Gastrocnemius medialis (tissue), 4 donors: ENCODE measurements around the gene LGALS3BP. TPM values are rescaled to one million over a fixed set of nuclear protein-coding genes. Genes with fewer than 3 reads are reported as not detected.

ENCODE experiments used
- ATAC-seq, 2 donors: fragments of 150-250 bp; one replicate each; pipeline ENCODE4 v1.9.1; 2016
- DNase-seq, 2 donors: peaks; one replicate each; pipeline ENCODE4 v3.0.0-alpha.2; 2019
- H3K27ac ChIP-seq, 4 donors: fragments of 200-600 bp; sonication (generic); 1 replicate in 1 of 4; 2 replicates in 3 of 4; pipeline ENCODE4 v1.5.1; 2016 to 2018; ENCODE audit warnings: mild to moderate bottlenecking in 2 of 4, moderate library complexity in 1 of 4
- H3K27me3 ChIP-seq, 3 donors: fragments of 200-600 bp; sonication (generic) in 2 of 3; 1 replicate in 1 of 3; 2 replicates in 2 of 3; pipeline versions ENCODE4 v1.5.1 to v1.6.0; 2016 to 2019; ENCODE audit warnings: mild to moderate bottlenecking in 1 of 3, moderate library complexity in 1 of 3
- H3K36me3 ChIP-seq, 2 donors: fragments of 200-600 bp; sonication (generic) in 1 of 2; one replicate each; pipeline ENCODE4 v1.5.1; 2017 to 2018
- H3K4me1 ChIP-seq, 2 donors: fragments of 200-600 bp; sonication (generic) in 1 of 2; one replicate each; pipeline ENCODE4 v1.5.1; 2016 to 2017; ENCODE audit warnings: mild to moderate bottlenecking in 2 of 2
- H3K4me3 ChIP-seq, 4 donors: fragments of 200-600 bp; sonication (generic) in 3 of 4; 1 replicate in 1 of 4; 2 replicates in 3 of 4; pipeline ENCODE4 v1.5.1; 2016 to 2019; ENCODE audit warnings: mild to moderate bottlenecking in 2 of 4
- H3K9me3 ChIP-seq, 3 donors: fragments of 200-600 bp; sonication (generic) in 2 of 3; 1 replicate in 1 of 3; 2 replicates in 2 of 3; pipeline ENCODE4 v1.5.1; 2016 to 2019
- POLR2A ChIP-seq, 2 donors: fragments of 450-650 bp; IDR thresholded peaks; one replicate each; pipeline ENCODE4 v1.6.1; 2017; ENCODE audit warnings: antibody characterized with exemption in 2 of 2, mild to moderate bottlenecking in 2 of 2, moderate library complexity in 2 of 2
- in situ Hi-C, 4 donors: fragments of 200-750 bp; cut with MboI; loops; one replicate each; pipeline versions ENCODE4 v1.15.0 to v1.8.0; 2017; ENCODE audit warnings: low sequenced_read_pairs in 4 of 4
- intact Hi-C: fragments of 100-400 bp; cut with DNase I; formaldehyde crosslinking; loops from one replicate; pipeline ENCODE4 v1.15.1; 2023; ENCODE audit warnings: low total_unique reads
- total RNA-seq, 4 donors: library from RNA; depleted of rRNA; stranded (reverse); fragments of >200 nt; gene quantifications; one replicate each; pipeline versions ENCODE4 v1.1.0 to v1.2.3, GENCODE V29; 2016
- TF ChIP-seq, protein P1 (sequence below), 5 experiments: fragments of 450-650 bp in 3 of 5; fragments of 200-600 bp in 2 of 5; sonication (generic) in 2 of 5; IDR thresholded peaks in 4 of 5; conservative IDR thresholded peaks in 1 of 5; 1 replicate in 4 of 5; 2 replicates in 1 of 5; pipeline ENCODE4 v1.5.1; 2016 to 2019; ENCODE audit warnings: antibody characterized with exemption in 5 of 5, mild to moderate bottlenecking in 3 of 5, moderate library complexity in 3 of 5

The LGALS3BP gene
- total RNA-seq, 4 donors from 2014 or later = 15.0 to 45.9 (median 23.0) TPM

DNA sequence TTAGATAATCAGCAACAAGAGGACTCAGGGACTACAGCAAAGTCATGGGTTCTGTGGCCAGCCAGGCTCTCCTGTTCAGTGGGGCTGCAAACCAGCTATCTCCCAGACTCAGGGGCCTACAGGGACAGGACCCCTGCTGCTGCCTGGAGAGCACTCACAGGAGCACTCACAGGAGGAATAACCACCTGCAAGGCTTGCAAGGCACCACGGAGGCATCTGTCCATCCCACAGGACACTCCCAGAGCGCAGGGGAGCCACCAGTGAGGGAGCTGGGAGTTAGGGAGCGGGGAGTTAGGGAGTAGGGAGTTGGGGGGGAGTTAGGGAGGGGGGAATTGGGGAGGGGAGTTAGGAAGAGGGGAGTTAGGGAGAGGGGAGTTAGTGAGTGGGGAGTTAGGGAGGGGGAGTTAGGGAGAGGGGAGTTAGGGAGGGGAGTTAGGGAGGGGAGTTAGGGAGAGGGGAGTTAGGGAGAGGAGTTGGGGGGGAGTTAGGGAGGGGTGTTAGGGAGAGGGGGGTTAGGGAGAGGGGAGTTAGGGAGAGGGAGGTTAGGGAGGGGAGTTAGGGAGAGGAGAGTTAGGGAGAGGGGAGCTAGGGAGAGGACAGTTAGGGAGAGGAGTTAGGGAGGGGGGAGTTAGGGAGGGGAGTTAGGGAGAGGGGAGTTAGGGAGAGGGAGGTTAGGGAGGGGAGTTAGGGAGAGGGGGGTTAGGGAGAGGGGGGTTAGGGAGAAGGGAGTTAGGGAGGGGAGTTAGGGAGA is 24.1 kb upstream of the LGALS3BP start:
- in situ Hi-C loops (no loop called here), intact Hi-C loops (no loop called here)
- ATAC-seq (no peak), DNase-seq (peak in 1 of 2 donors; percentile 6)
- Histone ChIP-seq H3K27ac (no peak overlapping the region), H3K36me3 (no peaks in the 10 kb centered on the region), H3K4me3 (no peak overlapping the region), H3K4me1 (peaks cover 16 to 18% of the 10 kb centered on the region in 2 donors), H3K9me3 (no peaks in the 10 kb centered on the region), H3K27me3 (no peaks in the 10 kb centered on the region)
- TF ChIP-seq, protein P1, sequence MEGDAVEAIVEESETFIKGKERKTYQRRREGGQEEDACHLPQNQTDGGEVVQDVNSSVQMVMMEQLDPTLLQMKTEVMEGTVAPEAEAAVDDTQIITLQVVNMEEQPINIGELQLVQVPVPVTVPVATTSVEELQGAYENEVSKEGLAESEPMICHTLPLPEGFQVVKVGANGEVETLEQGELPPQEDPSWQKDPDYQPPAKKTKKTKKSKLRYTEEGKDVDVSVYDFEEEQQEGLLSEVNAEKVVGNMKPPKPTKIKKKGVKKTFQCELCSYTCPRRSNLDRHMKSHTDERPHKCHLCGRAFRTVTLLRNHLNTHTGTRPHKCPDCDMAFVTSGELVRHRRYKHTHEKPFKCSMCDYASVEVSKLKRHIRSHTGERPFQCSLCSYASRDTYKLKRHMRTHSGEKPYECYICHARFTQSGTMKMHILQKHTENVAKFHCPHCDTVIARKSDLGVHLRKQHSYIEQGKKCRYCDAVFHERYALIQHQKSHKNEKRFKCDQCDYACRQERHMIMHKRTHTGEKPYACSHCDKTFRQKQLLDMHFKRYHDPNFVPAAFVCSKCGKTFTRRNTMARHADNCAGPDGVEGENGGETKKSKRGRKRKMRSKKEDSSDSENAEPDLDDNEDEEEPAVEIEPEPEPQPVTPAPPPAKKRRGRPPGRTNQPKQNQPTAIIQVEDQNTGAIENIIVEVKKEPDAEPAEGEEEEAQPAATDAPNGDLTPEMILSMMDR (IDR thresholded peaks at IDR 0.05 in 4 of 5, conservative IDR thresholded peaks at IDR 0.05 in 1 of 5) = no peak
- TF ChIP-seq POLR2A (IDR thresholded peaks at IDR 0.05) = no peak

DNA sequence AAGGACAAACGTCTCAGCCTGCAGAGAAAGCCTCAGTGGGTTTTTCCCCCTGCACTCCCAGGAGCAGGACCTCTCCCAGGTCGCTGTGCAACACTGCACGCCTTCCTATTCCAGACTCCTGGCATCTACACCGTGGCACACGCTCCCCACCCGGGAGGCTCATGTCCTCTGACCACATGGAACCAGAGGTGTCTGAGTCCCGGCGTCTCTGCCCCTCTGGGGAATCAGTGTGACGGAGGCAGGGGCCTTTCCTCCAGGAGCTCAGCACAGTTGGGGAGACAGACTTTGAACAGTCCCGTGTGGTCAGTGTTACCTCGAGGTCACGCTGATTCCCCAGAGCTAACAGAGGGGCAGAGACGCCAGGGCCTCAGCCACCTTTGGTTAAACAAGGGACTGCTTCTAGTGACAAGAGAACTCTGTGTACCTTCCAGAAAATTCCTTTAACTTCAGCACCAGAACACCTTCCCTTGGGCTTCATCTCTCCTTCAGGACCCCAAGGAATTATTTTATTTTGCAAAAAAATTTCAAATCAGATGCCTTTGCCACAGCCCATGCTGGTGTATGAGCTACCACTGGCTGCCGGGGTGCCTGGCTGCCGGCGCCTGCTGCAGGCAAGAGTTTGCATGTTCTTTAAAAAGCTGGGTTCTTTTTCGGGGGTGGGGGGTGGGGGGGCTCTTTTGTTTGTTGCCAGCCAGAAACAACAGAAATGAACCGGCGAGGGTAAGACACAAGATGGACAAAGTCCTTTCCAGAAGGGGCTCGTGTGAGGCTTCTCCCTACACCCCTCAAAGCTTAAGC is 23.3 kb upstream of the LGALS3BP start:
- intact Hi-C loops = no loop called here
- ATAC-seq (no peak), DNase-seq (peak in 1 of 2 donors; percentile 12)
- Histone ChIP-seq H3K9me3 (no peaks in the 10 kb centered on the region), H3K36me3 (no peaks in the 10 kb centered on the region), H3K27me3 (no peaks in the 10 kb centered on the region), H3K27ac (no peak overlapping the region), H3K4me1 (peaks cover 8 to 11% of the 10 kb centered on the region in 2 donors), H3K4me3 (no peak overlapping the region)
- TF ChIP-seq, protein P1 (IDR thresholded peaks at IDR 0.05 in 4 of 5, conservative IDR thresholded peaks at IDR 0.05 in 1 of 5) = no peak
- no peak for TF ChIP-seq POLR2A (IDR thresholded peaks at IDR 0.05)
- in situ Hi-C loops = no loop called here

DNA sequence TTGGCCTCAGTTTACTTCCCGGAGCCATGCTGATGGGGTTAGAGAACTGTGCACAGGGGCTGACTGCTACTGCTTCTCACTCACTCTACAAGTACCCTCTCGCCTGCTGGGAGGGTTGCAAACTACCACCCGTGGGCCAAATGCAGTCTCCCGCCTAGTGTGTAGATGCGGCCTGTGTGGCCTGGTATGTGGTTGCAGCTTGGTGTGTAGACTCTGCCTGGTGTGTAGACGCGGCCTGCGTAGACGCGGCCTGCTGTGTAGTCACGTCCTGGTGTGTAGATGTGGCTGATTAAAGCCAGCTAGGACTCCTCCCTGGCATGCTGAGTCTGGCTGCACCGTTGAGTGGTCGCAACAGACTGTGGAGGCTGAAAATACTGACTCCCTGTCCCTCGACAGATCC is 22.6 kb upstream of the LGALS3BP start:
- Histone ChIP-seq H3K27me3 (no peaks in the 10 kb centered on the region), H3K36me3 (peaks cover 0 to 2% of the 10 kb centered on the region in 2 donors), H3K4me3 (no peak overlapping the region), H3K4me1 (peaks cover 3 to 9% of the 10 kb centered on the region in 2 donors), H3K27ac (no peak overlapping the region), H3K9me3 (no peaks in the 10 kb centered on the region)
- DNase-seq (peak in 1 of 2 donors; percentile 7), ATAC-seq (no peak)
- in situ Hi-C loops (no loop called here), intact Hi-C loops (no loop called here)
- no peak for TF ChIP-seq POLR2A (IDR thresholded peaks at IDR 0.05)
- TF ChIP-seq, protein P1 (IDR thresholded peaks at IDR 0.05 in 4 of 5, conservative IDR thresholded peaks at IDR 0.05 in 1 of 5) = no peak

DNA sequence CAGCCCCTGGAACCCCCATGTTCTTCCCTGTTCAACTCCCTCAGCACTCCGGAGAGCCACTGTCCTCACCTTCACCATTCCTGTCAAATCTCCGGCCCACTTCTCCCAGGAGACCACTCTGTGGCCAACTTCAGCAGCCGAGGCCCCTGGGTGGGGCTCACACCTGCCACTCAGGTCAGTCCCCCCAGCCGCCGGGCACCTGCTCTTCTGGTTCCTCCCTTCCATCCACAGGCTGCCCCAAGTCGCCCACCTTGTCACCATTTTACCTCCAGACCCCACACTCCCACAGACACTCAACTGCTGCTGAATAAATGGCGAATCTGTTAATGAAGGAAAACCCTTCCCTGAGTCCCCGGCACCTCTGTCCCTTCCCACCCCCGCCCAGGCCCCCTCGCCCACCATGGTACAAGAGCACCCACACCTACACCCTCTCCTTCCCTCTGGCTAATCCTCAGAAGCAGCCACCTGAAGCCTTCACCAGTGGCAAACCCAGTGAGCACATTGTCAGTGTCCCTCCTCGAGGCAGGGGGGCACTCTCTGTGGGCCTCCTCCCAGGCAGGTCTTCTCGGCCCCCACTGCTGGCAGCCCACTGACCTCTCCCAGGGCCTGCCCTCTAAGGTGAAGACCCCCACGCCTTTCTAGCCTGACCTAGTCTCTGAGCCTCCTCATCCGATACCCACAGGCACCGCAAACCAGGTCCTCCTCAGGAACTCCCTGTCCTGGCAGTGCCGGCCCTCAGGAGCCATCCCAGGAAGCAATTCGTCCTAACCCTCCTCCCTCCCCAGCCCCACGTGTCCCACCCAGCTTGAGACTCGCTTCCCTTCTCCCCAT is 21.7 kb upstream of the LGALS3BP start:
- H3K27ac ChIP-seq = no peak overlapping the region
- DNase-seq (peak in 1 of 2 donors; percentile 10), ATAC-seq (no peak)
- intact Hi-C loops = no loop called here
- peaks cover 0 to 11% of the 10 kb centered on the region in 2 donors for H3K36me3 ChIP-seq
- no peaks in the 10 kb centered on the region for H3K9me3 ChIP-seq
- TF ChIP-seq, protein P1 (IDR thresholded peaks at IDR 0.05 in 4 of 5, conservative IDR thresholded peaks at IDR 0.05 in 1 of 5) = no peak
- TF ChIP-seq POLR2A (IDR thresholded peaks at IDR 0.05) = no peak
- in situ Hi-C loops = no loop called here
- no peak overlapping the region for H3K4me3 ChIP-seq
- peaks cover 5 to 12% of the 10 kb centered on the region in 2 donors for H3K4me1 ChIP-seq
- H3K27me3 ChIP-seq = no peaks in the 10 kb centered on the region
